Measurements from ENCODE around the gene TAAR5. TPM values are rescaled to one million over a fixed set of nuclear protein-coding genes. Genes with fewer than 3 reads are reported as not detected.

The TAAR5 gene
- total RNA-seq, 1 experiment from 2014 or later, result not detected

DNA sequence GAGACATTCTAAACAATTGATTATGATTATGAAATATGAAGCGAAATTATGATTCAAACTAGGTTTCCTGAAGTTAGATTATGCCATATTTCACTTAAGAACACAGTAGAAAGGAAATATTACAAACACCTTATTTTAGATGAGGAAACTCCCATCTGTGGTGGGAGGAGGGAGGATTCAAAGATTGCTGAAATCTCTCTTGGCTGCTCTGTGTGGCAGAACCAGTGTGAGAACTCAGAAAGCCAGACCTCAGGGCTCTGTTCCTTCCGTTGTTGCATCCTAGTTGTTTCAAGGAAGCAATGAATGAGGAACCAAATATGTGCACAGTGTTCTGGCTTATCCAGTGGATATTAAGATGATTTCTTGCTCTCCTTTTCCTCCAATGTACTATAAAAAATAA is 2.1 kb downstream of the TAAR5 start:
- no peak for DNase-seq
- H3K36me3 Mint-ChIP-seq (ENCODE audit: insufficient read depth, unreplicated experiment), result no peaks in the 10 kb centered on the region
- Histone ChIP-seq H3K4me3 (ENCODE audit: low read depth, low read length) (no peak overlapping the region), H3K27me3 (replicated peaks; ENCODE audit: control insufficient read depth, insufficient read depth, low read length) (no peaks in the 10 kb centered on the region), H3K9me3 (no peaks in the 10 kb centered on the region), H3K4me1 (no peaks in the 10 kb centered on the region), H3K36me3 (ENCODE audit: control insufficient read depth, insufficient read depth, low read length) (no peaks in the 10 kb centered on the region)
- no peak overlapping the region for H3K27ac Mint-ChIP-seq (ENCODE audit: unreplicated experiment)
- H3K4me3 Mint-ChIP-seq (ENCODE audit: unreplicated experiment), result no peak overlapping the region
- no peaks in the 10 kb centered on the region for H3K4me1 Mint-ChIP-seq (ENCODE audit: low read depth, unreplicated experiment)
- intact Hi-C loops (cut with micrococcal nuclease; ENCODE audit: unreplicated experiment), result no loop called here
- POLR2A ChIA-PET, result no interaction called here
- TF ChIP-seq, protein P1, sequence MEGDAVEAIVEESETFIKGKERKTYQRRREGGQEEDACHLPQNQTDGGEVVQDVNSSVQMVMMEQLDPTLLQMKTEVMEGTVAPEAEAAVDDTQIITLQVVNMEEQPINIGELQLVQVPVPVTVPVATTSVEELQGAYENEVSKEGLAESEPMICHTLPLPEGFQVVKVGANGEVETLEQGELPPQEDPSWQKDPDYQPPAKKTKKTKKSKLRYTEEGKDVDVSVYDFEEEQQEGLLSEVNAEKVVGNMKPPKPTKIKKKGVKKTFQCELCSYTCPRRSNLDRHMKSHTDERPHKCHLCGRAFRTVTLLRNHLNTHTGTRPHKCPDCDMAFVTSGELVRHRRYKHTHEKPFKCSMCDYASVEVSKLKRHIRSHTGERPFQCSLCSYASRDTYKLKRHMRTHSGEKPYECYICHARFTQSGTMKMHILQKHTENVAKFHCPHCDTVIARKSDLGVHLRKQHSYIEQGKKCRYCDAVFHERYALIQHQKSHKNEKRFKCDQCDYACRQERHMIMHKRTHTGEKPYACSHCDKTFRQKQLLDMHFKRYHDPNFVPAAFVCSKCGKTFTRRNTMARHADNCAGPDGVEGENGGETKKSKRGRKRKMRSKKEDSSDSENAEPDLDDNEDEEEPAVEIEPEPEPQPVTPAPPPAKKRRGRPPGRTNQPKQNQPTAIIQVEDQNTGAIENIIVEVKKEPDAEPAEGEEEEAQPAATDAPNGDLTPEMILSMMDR (IDR thresholded peaks at IDR 0.05; ENCODE audit: insufficient read depth in 1 of 2, low read depth in 1 of 2, low read length in 1 of 2, severe bottlenecking in 1 of 2, unreplicated experiment in 1 of 2), result no peak
- no peaks in the 10 kb centered on the region for H3K9me3 Mint-ChIP-seq (ENCODE audit: unreplicated experiment)
- CTCF ChIA-PET, result no interaction called here
- BruUV-seq (replicated peaks), result no TSS peak
- H3K27me3 Mint-ChIP-seq (ENCODE audit: insufficient read depth, unreplicated experiment), result no peaks in the 10 kb centered on the region

DNA sequence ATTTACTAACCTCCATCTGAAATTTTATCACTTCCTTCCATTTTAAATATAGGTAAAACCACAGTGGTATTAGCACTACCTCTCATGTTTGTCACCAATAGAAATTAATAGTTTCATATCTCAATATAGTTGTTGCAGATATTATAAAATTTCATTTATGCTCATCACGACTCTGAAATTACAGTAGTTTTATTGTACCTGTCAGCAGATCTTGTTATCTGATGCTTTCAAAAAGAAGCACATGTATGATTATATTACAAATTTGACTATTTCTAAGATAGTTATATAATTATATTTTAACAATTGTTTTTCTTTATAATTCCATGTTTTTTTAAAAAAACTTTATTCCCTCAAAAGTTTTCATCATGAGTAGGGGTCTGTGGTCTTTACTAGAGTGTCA is 4.8 kb downstream of the TAAR5 start:
- BruUV-seq (replicated peaks), result no TSS peak
- CTCF ChIA-PET, result no interaction called here

GRCh38 chr6:132571774-132572173 is 17.8 kb downstream of the TAAR5 start:
- no peak for DNase-seq
- H3K27me3 Mint-ChIP-seq (ENCODE audit: insufficient read depth, unreplicated experiment), result peaks cover 2% of the 10 kb centered on the region
- Histone ChIP-seq H3K4me1 (peaks cover 3% of the 10 kb centered on the region; the same call in 1 of the 2 replicates), H3K36me3 (ENCODE audit: control insufficient read depth, insufficient read depth, low read length) (no peaks in the 10 kb centered on the region), H3K27me3 (replicated peaks; ENCODE audit: control insufficient read depth, insufficient read depth, low read length) (no peaks in the 10 kb centered on the region), H3K4me3 (ENCODE audit: low read depth, low read length) (no peak overlapping the region), H3K9me3 (no peaks in the 10 kb centered on the region)
- H3K36me3 Mint-ChIP-seq (ENCODE audit: insufficient read depth, unreplicated experiment), result no peaks in the 10 kb centered on the region
- CTCF ChIA-PET, result no interaction called here
- BruUV-seq (replicated peaks), result no TSS peak
- H3K27ac Mint-ChIP-seq (ENCODE audit: unreplicated experiment), result no peak overlapping the region
- POLR2A ChIA-PET, result interaction anchor here (0.6 kb wide), 1 partner anchor 25 kb away, joined by 3 read pairs; no protein-coding TSS in a partner anchor
- no peak overlapping the region for H3K4me3 Mint-ChIP-seq (ENCODE audit: unreplicated experiment)
- TF ChIP-seq, protein P1 (IDR thresholded peaks at IDR 0.05; ENCODE audit: insufficient read depth in 1 of 2, low read depth in 1 of 2, low read length in 1 of 2, severe bottlenecking in 1 of 2, unreplicated experiment in 1 of 2), result no peak
- no peaks in the 10 kb centered on the region for H3K9me3 Mint-ChIP-seq (ENCODE audit: unreplicated experiment)
- intact Hi-C loops (cut with micrococcal nuclease; ENCODE audit: unreplicated experiment), result no loop called here
- H3K4me1 Mint-ChIP-seq (ENCODE audit: low read depth, unreplicated experiment), result peaks cover 5% of the 10 kb centered on the region

More for the DNA sequence above, 4.8 kb downstream of the TAAR5 start:
- TF ChIP-seq, protein P1 (IDR thresholded peaks at IDR 0.05; ENCODE audit: insufficient read depth in 1 of 2, low read depth in 1 of 2, low read length in 1 of 2, severe bottlenecking in 1 of 2, unreplicated experiment in 1 of 2), result no peak
- Histone ChIP-seq H3K36me3 (ENCODE audit: control insufficient read depth, insufficient read depth, low read length) (no peaks in the 10 kb centered on the region), H3K4me1 (no peaks in the 10 kb centered on the region), H3K9me3 (no peaks in the 10 kb centered on the region), H3K4me3 (ENCODE audit: low read depth, low read length) (no peak overlapping the region), H3K27me3 (replicated peaks; ENCODE audit: control insufficient read depth, insufficient read depth, low read length) (no peaks in the 10 kb centered on the region)
- H3K4me3 Mint-ChIP-seq (ENCODE audit: unreplicated experiment), result no peak overlapping the region
- POLR2A ChIA-PET, result no interaction called here
- no peak for DNase-seq
- H3K36me3 Mint-ChIP-seq (ENCODE audit: insufficient read depth, unreplicated experiment), result no peaks in the 10 kb centered on the region
- H3K27me3 Mint-ChIP-seq (ENCODE audit: insufficient read depth, unreplicated experiment), result no peaks in the 10 kb centered on the region
- peaks cover 9% of the 10 kb centered on the region for H3K9me3 Mint-ChIP-seq (ENCODE audit: unreplicated experiment)
- no peak overlapping the region for H3K27ac Mint-ChIP-seq (ENCODE audit: unreplicated experiment)
- intact Hi-C loops (cut with micrococcal nuclease; ENCODE audit: unreplicated experiment), result no loop called here
- H3K4me1 Mint-ChIP-seq (ENCODE audit: low read depth, unreplicated experiment), result no peaks in the 10 kb centered on the region

All from Caco-2 (cell line).